GM21360 (cell line): ENCODE results near the gene KCTD8.

Experiments
- ATAC-seq: cut with Tn5 transposase; IDR thresholded peaks from one replicate; pipeline ENCODE4 v1.9.1; 2021; ENCODE audit warnings: mild to moderate bottlenecking, moderate library complexity; ENCODE audit not compliant: unreplicated experiment

KCTD8 gene

GRCh38 chr4:44448521-44449461 is at the start of gene KCTD8:
Gene KCTD8 (minus strand): TSS chr4:44448809.
- ATAC-seq, result peak; percentile 97

GRCh38 chr4:44494810-44495701 is 46.4 kb upstream of the KCTD8 start:
- ATAC-seq, result no peak

- ATAC-seq, result peak; percentile 62
Measured at GRCh38 chr4:44493924-44494323, 45.3 kb upstream of the KCTD8 start.

DNA sequence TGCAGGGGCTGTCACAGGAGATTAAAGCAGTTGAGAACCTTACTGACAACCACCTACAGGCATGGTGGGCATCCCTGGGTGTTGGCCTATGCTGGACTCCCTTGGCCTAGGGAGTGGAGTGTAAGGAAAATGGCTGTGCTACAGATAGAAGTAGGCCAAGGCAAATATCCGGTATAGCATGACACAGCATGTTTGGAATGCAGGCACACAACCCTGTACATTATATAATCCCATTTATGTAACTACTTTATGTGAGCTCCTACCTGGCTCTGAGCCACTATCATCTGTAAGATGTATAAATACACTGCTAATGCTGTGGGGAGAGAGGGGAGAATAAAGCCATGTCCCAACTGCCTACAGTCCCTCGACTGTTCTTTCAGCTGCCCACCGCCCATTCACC is 38.7 kb upstream of the KCTD8 start:
- ATAC-seq, result no peak

DNA sequence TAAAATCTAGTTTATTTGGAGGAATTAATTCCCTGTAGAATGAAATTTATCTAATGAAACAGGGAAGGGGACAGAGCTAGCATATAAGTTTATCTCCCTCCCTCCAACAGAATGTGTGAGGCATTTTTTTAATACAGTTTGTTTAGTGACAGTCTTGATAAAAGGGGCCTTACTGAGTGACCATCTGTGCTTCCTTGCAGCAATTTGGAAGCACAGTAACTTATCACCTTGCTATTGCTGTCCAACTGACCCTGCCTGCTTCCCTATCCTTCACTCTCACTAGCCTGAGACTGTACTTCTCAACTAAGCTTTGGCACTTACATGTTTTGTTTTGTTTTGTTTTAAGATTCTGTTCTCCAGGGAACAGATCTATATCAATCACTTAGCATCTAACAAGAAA is 31.1 kb upstream of the KCTD8 start:
- no peak for ATAC-seq

DNA sequence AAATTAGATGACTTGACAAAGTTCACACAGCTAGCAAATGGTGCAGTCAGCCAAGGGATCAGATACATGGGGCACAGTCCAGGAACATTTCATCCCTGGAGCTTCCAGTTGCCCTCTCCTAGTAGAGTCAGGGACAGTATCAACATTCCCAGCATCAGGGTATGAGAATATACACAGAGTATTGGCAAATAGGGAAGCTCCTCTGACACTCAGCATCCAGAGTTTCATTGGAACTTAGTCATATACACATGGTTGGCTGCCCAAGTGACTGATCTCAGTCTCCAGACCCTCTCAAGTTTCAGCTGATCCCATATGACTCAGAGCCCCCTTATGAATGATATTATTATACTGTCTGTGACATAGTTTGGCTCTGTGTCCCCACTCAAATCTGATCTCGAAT is 13.7 kb upstream of the KCTD8 start:
- no peak for ATAC-seq

DNA sequence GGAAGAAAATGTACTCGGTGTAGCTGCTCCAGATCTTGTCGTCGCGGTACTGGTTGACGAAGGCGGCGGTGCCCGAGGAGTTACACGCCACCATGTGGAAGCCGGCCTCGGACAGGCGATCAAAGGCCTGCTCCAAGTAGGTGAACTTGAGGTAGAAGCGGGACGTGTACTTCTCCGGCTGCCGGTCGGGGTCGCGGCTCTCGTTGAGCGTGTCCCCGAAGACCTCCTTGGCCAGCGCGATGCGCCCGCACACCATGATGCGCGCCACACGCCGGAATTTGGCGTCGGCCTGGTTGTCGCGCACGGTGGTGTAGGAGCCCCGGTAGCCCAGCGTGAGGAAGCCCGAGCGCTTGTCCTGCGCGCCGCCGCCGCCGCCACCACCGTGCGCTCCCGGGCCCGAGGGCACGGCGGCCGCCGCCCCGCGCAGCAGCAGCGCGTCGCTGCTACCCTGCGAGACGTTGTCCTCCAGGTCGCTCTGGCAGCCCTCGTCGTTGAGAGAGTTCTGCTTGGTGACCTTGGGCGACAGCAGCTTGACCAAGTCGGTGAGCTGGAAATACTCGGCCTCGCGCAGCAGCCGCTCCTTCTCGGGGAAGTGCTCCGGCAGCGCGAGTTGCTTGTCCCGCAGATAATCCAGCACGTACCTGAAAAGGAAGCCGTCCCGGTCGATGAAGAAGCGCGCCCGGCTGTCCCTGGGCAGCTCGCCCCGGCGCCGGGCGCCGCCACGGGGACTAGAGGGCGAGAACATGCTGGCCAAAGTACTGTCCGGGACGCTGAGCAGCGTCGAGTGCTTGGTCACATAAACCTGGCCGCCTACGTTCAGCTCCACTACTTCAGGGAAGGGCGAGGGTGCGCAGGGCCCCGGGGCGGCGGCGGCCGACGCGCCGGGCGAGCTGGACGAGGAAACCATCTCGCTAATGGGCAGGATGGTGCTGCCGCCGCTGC is 775 bp downstream of the KCTD8 start:
- no peak for ATAC-seq

DNA sequence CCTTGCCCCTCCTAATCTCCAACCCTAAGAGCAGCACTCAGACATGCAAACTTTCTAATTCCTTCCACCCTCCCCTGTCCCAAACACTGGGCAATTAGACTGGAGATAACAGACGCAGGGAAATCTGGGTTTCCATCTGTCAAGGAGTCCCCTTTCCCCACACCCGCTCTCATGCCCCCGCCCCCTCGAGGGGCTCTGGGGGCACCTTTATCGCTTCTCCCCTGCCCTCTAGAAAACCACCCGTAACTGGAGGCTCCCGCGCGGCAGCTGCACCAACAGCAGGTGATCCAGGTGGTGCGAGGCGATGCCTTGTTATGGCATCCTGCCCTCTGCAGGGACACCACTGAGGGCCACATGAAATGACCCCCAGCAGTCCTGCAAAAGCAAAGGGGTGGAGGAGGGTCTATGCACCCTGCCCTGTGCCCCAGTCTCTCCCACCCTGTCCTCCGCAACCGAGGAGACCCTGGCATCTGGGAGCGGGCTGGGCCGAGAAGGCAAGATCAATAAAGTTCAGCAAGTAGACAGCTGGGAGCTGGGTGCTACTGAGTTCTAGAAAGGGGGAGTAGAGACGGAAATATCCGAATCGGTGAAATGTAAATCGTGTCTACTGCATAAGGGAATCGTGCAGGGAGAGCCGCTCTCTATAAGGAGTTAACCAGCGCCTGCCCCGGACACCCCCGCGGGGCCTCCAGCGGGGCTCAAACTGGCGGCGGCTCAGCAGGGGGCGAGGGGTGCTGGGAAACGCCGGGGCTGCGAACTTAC is 1.6 kb downstream of the KCTD8 start:
- ATAC-seq, result no peak

- no peak for ATAC-seq
Measured at GRCh38 chr4:44446191-44446590, 2.4 kb downstream of the KCTD8 start.

- ATAC-seq, result no peak
Measured at GRCh38 chr4:44438687-44439086, 9.9 kb downstream of the KCTD8 start.

GRCh38 chr4:44434247-44434646 is 14.4 kb downstream of the KCTD8 start:
- ATAC-seq, result no peak

DNA sequence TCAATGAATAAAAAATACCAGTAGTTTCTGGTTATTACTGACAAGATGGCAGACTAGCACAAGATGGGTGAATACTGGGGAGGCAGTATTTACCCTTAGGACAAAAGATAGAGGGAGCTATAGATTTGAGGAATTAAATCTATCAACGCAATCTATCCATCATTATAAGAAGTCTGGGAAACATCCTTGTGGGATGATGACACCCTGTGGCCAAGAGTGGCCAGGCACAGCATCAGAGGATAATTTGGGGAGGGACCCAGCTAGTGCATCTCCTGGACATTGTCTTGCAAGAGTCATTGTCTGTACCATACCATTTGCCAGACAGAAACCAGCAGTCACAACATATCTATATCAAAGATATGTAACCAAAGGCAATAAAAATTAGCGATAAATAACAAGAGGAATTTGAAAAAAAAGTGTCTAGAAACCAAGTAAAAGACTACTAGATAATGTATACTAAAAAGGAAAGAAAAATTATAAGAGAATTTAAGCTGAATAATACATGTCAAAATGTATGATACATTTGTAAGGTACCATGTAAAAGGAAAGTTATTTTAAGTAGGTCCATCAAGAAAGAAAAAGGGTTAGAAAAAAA is 22.9 kb downstream of the KCTD8 start:
- ATAC-seq, result no peak

GRCh38 chr4:44422912-44423311 is 25.7 kb downstream of the KCTD8 start:
- no peak for ATAC-seq

- ATAC-seq, result no peak
Measured at GRCh38 chr4:44421330-44422065, 27.1 kb downstream of the KCTD8 start.

- no peak for ATAC-seq
Measured at GRCh38 chr4:44415251-44415650, 33.4 kb downstream of the KCTD8 start.

DNA sequence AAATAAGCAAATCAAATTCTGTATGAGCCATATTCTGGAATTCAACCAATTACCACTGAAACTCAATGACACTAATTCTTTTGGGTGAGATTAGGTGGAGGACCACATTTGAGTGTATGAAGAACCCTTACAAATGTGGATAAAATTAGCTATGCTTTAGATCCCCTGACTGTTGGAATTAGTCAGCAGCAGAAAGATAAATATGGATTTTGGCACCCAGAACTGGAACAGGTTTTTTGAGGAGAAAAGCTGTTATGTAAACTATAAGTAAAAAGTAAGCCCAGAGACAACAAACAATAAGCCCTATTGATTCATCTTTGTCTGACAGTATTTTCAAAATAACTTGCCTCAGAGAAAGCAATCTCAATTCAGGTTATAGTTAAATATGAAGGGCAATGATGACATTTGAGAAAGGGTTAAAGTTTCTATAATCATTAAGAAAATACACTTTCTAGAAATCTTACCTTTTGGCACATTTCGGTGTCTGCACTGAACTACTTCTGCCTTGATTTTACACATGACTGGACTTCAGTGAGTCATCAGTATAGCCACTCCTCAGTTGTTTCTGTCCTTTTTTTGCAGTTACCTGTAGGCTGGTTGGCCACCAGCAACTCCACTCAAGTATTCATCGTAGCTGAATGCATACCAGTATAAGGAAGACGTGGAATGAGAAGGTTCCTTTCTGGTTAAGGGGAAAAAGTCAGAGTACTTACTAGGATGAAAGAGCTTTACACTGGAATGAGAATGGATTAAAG is 80.0 kb downstream of the KCTD8 start:
- ATAC-seq, result no peak

DNA sequence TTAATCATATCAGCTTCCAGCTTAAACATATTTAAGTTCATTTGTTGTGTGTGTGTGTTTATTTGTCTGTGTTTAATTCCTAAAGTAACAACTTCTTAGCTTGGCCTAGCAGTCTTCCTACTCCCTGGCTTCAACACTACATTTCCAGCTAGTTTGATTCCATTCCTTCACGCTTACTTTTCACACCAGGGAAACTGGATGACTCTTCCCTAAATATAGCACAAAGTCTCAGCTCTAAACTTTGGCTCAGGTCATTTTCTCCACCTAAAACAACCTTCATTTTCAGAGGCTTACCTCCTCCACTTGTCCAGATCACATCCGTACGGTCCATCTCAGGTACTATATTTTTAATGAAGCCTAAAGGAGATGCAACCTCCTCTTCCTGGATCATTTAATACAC is 94.4 kb downstream of the KCTD8 start:
- no peak for ATAC-seq

DNA sequence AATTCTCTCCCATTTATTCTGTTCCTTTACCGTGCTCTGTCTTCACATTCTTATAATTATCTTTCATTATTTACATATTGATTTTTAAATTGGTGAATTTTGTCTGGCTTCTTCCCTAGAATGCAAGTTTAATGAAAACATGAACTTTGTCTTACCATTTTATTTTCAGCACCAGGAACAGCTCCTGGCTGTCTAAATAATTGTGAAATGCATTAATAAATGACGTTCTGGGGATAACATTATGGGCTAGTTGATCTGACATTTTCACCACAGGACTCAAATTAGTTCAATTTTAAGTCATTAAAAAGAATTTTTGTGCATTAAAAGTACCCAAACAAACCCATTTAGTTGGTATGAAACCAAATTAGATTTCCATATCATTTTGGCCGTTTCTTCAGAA is 97.5 kb downstream of the KCTD8 start:
- no peak for ATAC-seq
